Ovary (tissue), 3 donors: ENCODE data around the gene AMER2.

Experiments used
- EP300 ChIP-seq: sonication (generic); formaldehyde crosslinking; IDR thresholded peaks from one replicate; pipeline ENCODE4 v1.6.1; 2017; ENCODE audit warnings: antibody characterized with exemption
- POLR2A ChIP-seq: fragments of 450-650 bp; IDR thresholded peaks from one replicate; pipeline ENCODE4 v1.6.1; 2017; ENCODE audit warnings: antibody characterized with exemption, mild to moderate bottlenecking, moderate library complexity
- TF ChIP-seq, protein P1 (sequence below), 3 donors: fragments of 450-650 bp in 2 of 3; fragments of 200-600 bp in 1 of 3; IDR thresholded peaks; one replicate each; pipeline versions ENCODE4 v1.5.1 to v1.8.0; 2016 to 2022; ENCODE audit warnings: antibody characterized with exemption in 3 of 3, mild to moderate bottlenecking in 1 of 3
- donor health status: DM: no; HTN: no; CAD: no.

GRCh38 chr13:25214491-25215252, 42.6 kb upstream of the AMER2 start:
- no peak for TF ChIP-seq POLR2A
- TF ChIP-seq, protein P1, sequence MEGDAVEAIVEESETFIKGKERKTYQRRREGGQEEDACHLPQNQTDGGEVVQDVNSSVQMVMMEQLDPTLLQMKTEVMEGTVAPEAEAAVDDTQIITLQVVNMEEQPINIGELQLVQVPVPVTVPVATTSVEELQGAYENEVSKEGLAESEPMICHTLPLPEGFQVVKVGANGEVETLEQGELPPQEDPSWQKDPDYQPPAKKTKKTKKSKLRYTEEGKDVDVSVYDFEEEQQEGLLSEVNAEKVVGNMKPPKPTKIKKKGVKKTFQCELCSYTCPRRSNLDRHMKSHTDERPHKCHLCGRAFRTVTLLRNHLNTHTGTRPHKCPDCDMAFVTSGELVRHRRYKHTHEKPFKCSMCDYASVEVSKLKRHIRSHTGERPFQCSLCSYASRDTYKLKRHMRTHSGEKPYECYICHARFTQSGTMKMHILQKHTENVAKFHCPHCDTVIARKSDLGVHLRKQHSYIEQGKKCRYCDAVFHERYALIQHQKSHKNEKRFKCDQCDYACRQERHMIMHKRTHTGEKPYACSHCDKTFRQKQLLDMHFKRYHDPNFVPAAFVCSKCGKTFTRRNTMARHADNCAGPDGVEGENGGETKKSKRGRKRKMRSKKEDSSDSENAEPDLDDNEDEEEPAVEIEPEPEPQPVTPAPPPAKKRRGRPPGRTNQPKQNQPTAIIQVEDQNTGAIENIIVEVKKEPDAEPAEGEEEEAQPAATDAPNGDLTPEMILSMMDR (IDR thresholded peaks at IDR 0.05), result no peak
- no peak for TF ChIP-seq EP300
